ENCODE results near the gene MYO7B.

The MYO7B gene

DNA sequence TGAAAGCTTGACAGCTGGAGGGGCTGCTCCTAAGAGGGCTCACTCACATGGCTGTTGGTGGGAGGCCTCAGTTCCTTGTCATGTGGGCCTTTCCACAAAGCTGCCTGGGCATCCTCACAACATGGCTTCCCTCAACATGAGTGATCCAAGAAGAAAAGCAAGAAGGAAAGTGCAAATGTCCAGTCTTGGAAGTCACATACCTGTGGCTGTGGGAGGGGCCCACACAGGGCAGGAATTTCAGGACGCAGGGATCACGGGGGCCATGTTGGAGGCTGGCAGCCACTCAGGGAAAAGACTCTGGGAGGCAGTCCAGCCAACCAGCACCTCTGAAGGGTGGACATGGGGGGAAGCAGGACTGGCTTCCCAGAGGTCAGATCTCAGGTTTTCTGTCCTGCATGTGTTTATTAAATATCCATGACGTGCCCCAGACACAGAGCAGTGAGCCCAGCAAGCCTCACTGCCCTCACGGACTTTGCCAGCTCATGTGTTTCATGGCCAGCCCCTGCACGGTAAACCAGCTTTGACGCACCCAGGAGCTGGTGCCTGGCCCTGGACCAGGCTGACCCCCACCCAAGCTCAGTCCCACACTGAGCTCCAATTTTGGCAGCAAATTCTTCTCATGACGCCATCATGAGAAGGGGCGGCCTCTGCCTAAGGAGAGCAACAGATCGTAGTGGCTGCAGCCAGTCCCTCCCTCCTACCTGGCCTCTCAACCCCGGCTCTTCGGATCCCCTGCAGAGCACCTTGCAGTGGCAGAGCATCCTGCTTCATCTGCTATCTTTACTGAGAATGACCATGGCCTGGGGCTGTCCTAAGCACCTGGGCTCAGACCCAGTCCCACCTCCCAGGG lies 75.8 kb downstream of the MYO7B start:
- DNase-seq: no peak

DNA sequence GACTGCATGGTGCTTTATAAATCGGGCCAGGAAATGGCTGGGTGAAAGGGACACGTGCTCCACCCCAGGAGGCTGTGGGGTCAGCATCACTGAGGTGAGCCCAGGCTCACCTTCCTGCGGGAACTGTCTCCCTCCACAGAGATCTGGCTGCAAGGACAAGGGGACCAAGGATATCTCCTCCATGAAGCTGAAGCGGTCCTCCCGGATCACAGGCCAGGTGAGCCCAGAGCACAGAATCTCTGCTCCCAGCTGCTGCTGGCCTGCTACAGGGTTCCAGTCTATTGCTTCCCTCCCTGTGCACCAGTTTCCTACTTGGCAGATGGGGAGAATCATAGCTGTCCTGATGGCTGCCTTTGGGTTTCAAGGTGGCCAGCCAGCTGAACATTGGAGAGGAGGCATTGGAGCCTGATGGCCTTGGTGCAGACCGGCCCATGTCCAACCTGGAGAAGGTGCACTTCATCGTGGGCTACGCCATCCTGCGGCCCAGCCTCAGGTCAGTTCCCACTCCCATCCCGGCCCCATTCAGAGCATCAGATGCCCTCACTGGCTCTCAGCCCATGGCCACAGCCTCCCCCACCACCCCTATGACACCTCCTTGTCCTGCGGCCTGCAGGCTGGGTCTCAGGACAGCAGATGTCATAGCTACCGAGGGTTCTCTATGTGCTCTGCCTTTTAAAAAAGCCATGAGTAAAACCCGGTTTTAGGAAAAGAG lies 76.8 kb downstream of the MYO7B start:
- no peak for DNase-seq

DNA sequence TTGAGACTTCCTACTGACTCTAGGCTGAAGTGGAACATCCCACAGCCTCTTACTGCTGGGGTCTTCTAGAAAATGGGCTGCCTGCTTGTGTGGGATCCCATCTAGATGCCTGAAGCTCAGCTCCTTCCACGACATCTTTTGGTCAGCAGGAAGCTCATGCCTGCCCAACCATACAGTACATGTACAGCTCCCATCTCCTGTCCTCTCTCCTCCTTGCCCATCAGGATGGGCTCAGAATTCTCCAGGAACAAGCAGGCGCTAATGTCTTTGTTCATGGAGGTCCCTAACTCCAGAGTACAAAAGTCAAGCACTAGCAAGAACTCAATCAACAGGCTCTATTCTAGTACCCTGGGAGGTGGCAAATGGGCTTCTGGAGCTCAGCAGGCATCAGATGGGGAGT lies 78.8 kb downstream of the MYO7B start:
- DNase-seq: no peak

DNA sequence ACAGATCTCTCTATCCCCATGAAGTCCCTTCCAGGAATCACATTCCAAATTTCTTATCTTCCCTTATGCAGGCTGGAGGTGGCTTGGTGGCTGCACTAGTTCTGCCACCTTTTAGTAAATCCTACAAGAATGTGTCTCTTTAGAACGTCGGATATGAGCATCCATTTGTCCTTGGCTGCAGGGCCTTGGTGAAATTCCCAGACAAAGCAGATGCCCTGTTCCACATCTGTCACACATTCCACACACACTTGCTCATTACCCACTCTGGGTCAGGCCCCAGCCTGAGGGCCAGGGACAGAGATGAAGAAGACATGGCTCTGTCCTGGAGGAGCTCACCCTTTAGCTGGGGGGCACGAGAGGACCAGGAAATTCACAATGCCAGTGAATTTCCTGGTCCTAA lies 79.2 kb downstream of the MYO7B start:
- DNase-seq: no peak

DNA sequence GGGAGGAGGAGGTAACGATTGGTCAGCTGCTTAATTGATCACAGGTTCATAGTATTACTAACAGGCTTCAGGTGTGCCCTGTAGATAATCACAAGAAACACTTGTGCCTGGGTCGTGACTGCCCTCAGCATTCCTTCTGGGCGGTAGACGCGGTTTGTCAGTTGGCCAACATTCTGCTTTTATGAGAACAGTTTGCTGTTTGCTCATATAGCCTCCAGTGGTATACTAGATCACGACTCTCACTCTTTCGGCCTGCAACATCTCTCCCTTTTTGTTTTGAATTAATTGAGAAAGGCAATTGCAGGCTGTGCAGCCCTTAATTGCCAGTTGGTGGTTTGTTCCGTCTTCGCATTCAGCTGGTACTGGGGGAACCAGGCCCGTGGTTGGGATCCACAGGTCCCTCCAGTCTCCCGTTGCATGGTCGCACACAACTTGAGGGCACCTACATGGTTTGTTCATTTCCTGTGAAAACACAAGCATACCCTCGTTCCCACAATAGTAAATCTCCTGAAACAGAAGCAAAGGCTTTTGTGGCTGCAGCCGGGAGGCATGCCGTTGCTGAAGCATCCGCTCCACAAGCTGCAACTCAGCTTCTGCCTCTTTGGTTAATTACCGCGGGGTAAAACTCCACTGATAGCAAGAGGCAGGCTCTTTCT lies 80.2 kb downstream of the MYO7B start:
- no peak for DNase-seq

DNA sequence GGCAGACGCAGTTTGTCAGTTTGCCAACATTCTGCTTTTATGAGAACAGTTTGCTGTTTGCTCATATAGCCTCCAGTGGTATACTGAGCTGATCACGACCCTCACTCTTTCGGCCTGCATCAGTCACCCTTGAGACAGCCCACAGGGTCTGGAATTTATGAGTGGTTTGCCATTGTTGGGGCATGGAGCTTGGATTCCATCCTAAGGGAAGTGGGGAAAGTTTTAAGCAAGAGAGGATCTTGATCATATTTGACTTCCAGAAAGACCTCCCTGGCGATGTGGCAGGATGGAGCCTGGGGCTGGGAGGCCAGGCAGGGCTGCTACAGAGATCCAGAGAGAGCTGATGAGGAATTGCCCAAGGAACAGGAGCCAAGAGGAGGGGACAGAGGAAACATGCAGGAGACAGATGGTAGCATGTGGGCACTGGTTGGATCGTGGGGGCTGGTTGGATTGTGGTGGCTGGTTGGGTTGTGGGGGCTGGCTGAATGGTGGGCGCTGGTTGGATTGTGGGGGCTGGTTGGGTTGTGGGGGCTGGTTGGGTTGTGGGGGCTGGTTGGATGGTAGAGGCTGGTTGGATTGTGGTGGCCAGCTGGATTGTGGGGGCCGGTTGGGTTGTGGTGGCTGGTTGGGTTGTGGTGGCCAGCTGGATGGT lies 83.2 kb downstream of the MYO7B start:
- no peak for DNase-seq

DNA sequence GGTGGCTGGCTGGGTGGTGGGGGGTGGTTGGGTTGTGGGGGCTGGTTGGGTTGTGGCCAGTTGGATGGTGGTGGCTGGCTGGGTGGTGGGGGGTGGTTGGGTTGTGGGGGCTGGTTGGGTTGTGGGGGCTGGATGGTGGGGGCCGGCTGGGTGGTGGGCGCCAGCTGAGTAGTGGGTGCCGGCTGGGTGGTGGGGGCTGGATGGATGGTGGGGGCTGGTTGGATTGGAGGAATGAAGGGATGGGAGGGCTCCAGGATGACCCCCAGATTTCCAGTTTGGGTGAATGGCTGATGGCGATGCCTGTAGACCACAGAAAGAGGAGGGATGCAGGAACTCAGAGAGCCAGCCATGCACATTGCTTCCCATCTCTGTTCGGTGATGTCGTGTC lies 83.7 kb downstream of the MYO7B start:
- DNase-seq: no peak

DNA sequence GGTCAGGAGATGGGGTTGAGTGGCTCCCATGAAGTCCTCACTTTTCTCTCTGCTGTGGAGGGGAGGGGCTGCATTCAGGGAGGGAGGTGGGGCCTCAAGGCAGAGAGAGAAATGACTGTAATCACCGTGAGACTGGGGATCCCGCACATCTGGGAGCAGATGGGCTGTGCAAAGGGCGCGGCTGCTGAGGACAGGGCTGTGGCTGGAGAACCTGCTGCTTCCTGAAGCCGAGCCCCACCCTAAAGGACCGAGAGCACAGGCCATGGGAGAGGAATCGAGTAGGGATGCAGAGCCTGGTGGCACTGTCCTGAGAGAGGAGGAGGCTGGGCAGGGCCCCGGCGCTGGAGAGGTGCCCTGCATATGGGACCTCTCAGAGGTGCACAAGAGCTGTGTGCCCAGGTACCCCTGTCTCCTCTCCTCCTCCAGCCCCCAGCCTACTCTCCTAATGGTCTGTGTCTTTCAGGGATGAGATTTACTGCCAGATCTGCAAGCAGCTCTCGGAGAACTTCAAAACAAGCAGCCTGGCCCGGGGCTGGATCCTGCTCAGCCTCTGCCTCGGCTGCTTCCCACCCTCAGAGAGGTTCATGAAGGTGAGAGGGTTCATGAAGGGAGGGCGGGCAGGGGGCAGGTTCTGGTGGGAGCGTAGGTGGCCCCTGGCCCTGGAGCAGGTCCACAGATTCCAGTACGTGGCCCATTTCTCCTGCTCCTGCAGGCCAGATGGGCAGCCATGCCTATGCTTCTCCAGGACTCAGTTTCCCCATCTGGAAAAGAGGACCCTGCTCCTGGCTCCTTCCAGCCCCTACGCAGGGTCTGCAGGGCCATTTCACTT lies 84.6 kb downstream of the MYO7B start:
- DNase-seq: no peak

DNA sequence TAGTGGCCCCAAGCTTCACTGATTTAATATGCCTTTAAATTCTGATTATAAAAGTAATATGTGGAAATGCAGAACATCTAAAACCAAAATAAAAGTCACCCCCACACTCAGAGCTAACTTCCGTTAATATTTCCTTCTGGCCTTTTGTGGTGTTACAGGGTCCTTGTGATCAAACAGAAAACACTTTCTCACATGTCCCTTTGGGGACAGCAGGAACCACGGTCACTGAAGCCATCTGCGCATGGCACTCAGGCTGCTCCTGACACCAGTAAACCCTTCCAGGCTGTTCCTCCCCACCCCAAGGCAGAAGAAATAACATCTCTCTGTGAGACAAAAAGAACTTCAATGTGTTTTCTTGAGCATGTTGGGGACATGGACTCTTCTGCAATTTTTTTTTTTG lies 85.4 kb downstream of the MYO7B start:
- DNase-seq: no peak

DNA sequence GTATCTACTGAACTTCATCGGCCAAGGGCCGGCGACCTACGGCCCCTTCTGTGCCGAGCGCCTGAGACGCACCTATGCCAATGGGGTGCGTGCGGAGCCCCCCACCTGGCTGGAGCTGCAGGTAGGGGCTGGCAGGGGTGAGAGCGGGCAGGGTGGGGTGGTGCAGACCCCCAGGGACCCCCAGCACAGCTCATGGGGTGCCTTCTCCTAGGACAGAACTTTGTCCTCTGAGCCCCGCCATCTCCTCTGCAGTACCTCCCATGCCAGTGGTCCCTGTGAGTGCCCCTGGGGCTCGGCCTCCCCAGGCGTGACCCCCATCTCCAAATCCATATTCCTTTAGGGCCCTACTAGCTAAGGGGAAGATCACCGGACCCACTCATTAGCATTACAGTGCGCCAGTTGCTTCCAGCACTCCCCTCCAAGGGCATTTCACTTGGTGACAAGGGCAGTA lies 86.5 kb downstream of the MYO7B start:
- DNase-seq: no peak

DNA sequence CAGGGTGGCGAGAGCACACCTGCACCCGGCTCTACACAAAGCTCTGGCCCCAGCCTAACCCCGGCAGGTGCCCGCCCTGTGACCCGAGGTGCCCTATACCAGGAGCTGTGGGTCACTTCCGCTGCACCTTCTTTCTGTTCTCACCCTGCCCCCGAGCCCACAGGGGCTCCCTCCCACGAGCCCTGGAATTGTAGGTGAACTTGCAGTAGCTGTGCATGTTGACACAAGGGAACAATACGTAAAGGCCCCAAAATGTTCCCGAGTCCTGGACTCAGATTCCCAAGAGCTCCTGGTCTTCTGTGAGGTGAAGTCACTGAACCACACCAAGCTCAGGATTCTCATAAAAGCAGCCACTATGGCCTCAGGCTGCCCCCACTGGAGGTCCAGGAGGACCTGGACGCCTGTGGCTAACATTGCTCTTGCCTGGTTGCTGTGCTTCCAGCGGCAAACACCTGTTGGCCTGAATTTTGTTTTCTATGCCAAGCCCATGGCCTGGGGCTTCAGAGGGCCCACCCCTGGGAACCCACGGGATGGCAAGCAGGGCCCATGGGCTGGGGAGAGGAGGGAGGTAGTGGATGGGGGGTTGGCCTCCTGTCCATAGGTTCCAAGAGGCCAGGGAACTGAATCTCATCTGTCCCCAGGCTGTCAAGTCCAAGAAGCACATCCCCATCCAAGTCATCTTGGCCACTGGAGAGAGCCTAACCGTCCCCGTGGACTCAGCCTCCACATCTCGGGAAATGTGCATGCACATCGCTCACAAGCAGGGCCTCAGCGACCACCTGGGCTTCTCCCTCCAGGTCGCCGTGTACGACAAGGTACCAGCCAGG lies 87.3 kb downstream of the MYO7B start:
- no peak for DNase-seq

DNA sequence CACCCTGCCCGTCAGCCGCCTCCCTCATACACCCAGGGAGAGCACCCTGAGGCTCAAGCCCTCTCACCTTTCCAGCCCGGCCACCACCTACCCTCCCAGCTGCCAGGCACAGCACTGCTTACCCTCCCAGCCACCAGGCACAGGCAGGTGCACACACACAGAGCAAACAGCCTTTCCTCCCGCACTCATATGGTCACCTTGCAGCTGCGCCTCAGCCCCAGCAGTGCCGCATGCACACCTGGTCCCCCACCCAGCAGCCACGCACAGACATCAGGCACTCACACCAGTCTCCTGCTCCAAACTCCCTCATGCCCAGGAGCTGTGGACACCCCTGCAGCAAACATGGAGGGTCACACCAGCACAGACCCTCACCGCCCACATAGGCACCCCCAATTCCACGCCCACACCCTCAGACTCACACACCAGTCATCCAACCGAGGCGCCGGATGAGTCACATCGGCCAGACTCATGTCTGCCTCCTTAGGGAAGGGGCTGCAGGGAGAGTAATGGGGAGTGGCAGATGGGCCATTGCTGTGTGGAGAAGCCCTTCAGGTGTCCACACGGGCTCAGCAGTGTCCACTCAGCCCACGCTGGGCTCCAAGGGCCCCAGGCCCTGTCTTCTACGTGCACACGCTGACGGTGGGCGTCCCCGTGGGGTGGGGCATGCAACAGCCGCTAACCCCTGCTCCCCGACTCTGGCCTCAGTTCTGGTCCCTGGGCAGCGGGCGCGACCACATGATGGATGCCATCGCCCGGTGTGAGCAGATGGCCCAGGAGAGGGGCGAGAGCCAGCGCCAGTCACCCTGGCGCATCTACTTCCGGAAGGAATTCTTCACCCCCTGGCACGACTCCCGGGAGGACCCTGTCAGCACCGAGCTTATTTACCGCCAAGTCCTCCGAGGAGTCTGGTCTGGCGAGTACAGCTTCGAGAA lies 88.2 kb downstream of the MYO7B start:
- DNase-seq: no peak

DNA sequence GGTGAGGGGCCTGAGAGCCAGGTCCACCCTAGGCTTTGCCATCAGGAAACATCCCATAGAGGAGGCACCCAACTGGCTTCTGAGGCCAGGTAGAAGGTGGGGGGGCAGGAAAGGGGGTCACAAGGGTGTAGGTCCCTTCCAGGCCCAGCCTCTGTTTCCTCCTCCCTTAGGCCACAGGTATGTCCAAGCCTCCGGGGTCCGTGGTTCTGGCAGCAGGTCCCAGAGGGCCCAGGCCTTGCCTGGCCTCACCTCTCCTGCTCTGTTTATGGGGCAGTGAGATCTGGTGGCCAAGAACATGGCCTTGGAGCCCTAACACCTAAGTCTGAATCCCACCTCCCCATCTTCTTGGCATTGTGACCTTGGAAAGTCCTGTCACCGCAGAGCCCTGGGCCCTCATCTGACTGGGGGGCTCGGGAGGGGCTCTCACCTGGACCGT lies 88.9 kb downstream of the MYO7B start:
- no peak for DNase-seq

DNA sequence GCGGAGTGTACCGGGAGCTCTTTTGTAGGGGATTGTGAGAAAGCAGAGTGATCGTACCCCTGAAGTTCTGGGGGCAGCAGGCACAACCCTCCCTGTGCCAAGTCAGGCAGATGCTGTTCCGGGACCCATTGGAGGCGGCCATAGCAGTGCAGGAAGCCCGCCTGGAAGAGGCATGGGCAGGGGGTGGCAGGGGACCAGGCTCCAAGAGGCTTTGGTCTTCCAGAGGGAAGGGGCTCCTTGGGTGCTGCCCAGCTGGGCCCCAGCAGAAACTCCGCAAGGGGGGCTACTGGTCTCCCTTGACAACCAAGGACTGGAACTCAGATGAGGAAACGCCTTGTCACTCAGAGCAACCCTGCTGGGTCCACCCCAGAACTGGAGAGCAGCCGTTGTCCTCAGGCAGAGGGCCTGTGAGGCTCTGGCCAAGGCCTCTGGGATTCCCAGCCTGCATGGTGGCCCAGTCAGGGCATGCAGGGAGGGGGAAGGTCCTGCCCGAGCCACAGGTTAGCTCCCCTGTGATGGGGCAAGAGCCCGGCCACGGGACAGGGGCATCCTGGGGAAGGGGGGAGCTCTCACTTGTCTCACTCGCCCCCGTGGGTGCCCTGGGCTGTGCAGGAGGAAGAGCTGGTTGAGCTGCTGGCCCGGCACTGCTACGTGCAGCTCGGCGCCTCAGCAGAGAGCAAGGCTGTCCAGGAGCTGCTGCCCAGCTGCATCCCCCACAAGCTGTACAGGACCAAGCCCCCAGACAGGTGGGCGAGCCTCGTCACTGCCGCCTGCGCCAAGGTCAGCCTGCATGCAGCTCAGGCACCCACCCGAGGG lies 89.5 kb downstream of the MYO7B start:
- no peak for DNase-seq

DNA sequence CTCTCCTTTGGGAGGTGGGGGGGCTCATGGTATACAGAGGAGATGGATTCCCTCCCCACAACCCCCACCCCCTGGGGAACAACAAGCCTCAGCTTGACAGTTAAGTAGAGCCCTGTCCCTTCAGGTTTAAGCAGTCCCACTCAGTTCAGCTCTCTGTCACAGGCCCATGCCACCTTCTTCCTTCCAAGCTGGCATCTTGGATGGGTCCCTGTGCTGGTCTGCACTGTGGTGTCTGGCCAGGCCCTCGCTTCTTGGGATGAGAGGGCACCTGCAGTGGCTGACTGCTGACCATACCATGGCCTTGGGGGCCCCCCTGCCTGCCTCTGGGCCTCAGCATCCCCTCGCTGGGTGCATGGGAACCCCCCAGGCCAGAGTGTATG lies 90.1 kb downstream of the MYO7B start:
- no peak for DNase-seq

DNA sequence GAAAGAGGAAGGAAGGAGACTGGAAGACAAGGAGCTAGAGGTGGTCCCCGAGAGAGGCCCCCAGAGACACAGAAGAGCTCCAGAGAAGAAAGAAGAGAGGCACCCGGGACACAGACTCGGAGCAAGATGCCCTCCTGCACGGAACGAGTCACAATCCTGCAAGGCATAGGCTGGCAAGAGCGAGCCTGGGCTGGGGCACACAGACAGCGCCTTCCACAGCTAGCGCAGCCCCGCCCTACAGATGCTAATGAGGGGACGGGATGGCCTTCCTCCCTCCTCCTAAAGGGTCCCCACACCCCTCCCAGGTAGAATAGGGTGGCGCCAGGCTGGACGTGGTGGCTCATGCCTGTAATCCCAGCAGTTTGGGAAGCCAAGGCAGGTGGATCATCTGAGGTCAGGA lies 90.7 kb downstream of the MYO7B start:
- no peak for DNase-seq

DNA sequence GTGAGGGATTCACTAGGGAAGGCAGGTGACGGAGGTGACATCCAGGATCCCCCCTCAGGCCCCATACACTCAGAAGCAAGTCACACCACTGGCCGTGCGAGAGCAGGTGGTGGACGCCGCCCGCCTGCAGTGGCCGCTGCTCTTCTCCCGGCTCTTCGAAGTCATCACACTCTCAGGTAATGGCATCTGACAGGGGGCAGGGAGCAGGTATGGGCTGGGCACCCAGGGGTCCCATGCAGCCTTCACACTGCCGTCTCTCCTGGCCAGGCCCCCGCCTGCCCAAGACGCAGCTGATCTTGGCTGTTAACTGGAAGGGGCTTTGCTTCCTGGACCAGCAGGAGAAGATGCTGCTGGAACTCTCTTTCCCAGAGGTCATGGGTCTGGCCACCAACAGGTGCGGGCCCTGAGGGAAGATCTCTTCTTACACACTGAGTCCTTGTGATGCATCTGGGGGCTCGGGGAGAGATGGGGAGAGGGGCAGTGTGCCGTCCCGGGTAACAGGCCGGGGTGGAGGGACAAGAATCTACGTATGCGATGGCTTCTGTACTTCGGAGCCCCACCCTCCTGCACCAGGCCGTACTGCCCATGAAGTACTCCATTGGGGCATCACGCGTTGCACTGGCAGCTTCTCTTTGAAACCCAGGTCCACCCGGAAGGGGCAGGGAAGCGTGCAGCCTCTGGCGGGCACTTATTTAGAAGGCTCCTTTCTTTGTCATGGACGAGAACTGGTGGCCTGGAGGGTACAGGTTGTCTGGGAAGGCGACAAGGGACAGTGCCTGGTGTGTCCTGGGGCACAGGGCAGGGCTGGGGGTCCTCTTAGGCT lies 91.6 kb downstream of the MYO7B start:
- DNase-seq: no peak

DNA sequence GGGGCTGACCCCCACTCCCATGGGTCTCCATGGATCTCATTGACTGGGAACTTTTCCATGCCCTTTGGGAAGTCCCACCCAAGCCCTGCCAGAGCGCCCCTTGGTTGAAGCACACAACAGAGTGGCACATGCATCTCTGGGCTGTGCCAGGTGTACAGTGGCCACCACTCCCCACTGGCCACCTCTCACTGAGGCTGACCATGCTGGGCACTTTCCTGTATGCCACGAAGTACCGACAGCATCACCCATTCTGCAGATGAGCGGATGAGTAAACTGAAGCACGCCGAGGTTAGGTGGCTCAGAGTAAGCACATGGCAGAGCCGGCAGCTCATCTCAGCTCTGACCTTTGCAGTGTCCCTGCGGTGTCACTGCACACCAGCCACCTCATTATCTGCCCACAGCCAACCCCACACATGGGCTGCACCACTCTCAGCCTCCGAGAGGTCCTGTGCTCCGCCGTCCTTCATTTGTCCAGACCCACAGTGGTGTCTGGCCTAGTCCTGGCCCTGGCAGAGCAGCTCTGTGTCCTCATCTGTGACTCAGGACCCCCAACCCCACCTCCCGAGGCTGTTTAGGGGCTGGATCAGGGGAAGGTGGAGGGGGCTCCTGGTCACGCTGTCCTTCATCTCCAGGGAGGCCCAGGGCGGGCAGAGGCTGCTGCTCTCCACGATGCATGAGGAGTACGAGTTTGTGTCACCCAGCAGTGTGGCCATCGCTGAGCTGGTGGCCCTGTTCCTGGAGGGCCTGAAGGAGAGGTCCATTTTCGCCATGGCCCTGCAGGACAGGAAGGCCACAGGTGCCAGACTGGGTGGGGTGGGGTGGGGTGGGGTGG lies 92.5 kb downstream of the MYO7B start:
- no peak for DNase-seq

All from NCI-H524 treated with DMSO at 0.1 percent for 48 hours (cell line).